Measurements from ENCODE around the gene UBTF. TPM values are rescaled to one million over a fixed set of nuclear protein-coding genes. Genes with fewer than 3 reads are reported as not detected.

The UBTF gene
- total RNA-seq, 2 donors from 2014 or later: 48.2 to 55.4 TPM

- ATAC-seq (ENCODE audit: insufficient number of reproducible peaks, low FRiP score, low read depth) (peak; percentile 25), DNase-seq (ENCODE audit: low spot score) (no peak)
- Histone ChIP-seq H3K27ac (no peak overlapping the region), H3K36me3 (peaks cover 45% of the 10 kb centered on the region), H3K4me3 (no peak overlapping the region), H3K27me3 (replicated peaks; ENCODE audit: insufficient read depth) (no peaks in the 10 kb centered on the region), H3K4me1 (ENCODE audit: control insufficient read depth in 1 of 2, low read depth in 2 of 2) (peaks cover 13 to 27% of the 10 kb centered on the region in 2 donors), H3K9me3 (no peaks in the 10 kb centered on the region)
- no peak for TF ChIP-seq CTCF (IDR thresholded peaks at IDR 0.05)
Observed at GRCh38 chr17:44192750-44193149, 26.7 kb downstream of the UBTF start.

- TF ChIP-seq CTCF (IDR thresholded peaks at IDR 0.05): no peak
- no peak overlapping the region for H3K4me3 ChIP-seq
- H3K27me3 ChIP-seq (replicated peaks; ENCODE audit: insufficient read depth): no peaks in the 10 kb centered on the region
- DNase-seq (ENCODE audit: low spot score): no peak
- H3K27ac ChIP-seq: no peak overlapping the region
- ATAC-seq (ENCODE audit: insufficient number of reproducible peaks, low FRiP score, low read depth): no peak
- H3K4me1 ChIP-seq (ENCODE audit: control insufficient read depth in 1 of 2, low read depth in 2 of 2): peaks cover 12 to 23% of the 10 kb centered on the region in 2 donors
- peaks cover 44% of the 10 kb centered on the region for H3K36me3 ChIP-seq
- H3K9me3 ChIP-seq: no peaks in the 10 kb centered on the region
Observed at GRCh38 chr17:44191941-44192496, 27.5 kb downstream of the UBTF start.

GRCh38 chr17:44191369-44191768, 28.1 kb downstream of the UBTF start:
- Histone ChIP-seq H3K9me3 (no peaks in the 10 kb centered on the region), H3K36me3 (peaks cover 41% of the 10 kb centered on the region), H3K27me3 (replicated peaks; ENCODE audit: insufficient read depth) (no peaks in the 10 kb centered on the region), H3K4me1 (ENCODE audit: control insufficient read depth in 1 of 2, low read depth in 2 of 2) (peaks cover 12 to 17% of the 10 kb centered on the region in 2 donors), H3K27ac (no peak overlapping the region), H3K4me3 (no peak overlapping the region)
- DNase-seq (ENCODE audit: low spot score): no peak
- no peak for ATAC-seq (ENCODE audit: insufficient number of reproducible peaks, low FRiP score, low read depth)
- TF ChIP-seq CTCF (IDR thresholded peaks at IDR 0.05): no peak

- no peak for TF ChIP-seq CTCF (IDR thresholded peaks at IDR 0.05)
- ATAC-seq (ENCODE audit: insufficient number of reproducible peaks, low FRiP score, low read depth) (no peak), DNase-seq (ENCODE audit: low spot score) (no peak)
- H3K27ac ChIP-seq: no peak overlapping the region
- H3K9me3 ChIP-seq: no peaks in the 10 kb centered on the region
- H3K27me3 ChIP-seq (replicated peaks; ENCODE audit: insufficient read depth): no peaks in the 10 kb centered on the region
- no peak overlapping the region for H3K4me3 ChIP-seq
- peaks cover 16 to 23% of the 10 kb centered on the region in 2 donors for H3K4me1 ChIP-seq (ENCODE audit: control insufficient read depth in 1 of 2, low read depth in 2 of 2)
- H3K36me3 ChIP-seq: peaks cover 37% of the 10 kb centered on the region
Observed at GRCh38 chr17:44190481-44190880, 29.0 kb downstream of the UBTF start.

GRCh38 chr17:44188576-44189403, 30.7 kb downstream of the UBTF start:
- DNase-seq (ENCODE audit: low spot score) (no peak), ATAC-seq (ENCODE audit: insufficient number of reproducible peaks, low FRiP score, low read depth) (no peak)
- H3K36me3 ChIP-seq: peaks cover 26% of the 10 kb centered on the region
- no peaks in the 10 kb centered on the region for H3K27me3 ChIP-seq (replicated peaks; ENCODE audit: insufficient read depth)
- peak overlapping the region; percentile 99 for H3K4me3 ChIP-seq
- peaks cover 20 to 35% of the 10 kb centered on the region in 2 donors for H3K4me1 ChIP-seq (ENCODE audit: control insufficient read depth in 1 of 2, low read depth in 2 of 2)
- no peaks in the 10 kb centered on the region for H3K9me3 ChIP-seq
- TF ChIP-seq CTCF (IDR thresholded peaks at IDR 0.05): no peak
- peak overlapping the region; percentile 97 to 98 for H3K27ac ChIP-seq
